GM12878 (cell line): ENCODE measurements around the gene TTLL8. TPM values are rescaled to one million over a fixed set of nuclear protein-coding genes. Genes with fewer than 3 reads are reported as not detected.

Source experiments
- ATAC-seq: fragments of 200-7000 bp; cut with Tn5 transposase; 3 replicates; pipeline ENCODE4 v1.9.1; 2020; ENCODE audit warnings: mild to moderate bottlenecking, moderate library complexity
- BruUV-seq: library from RNA; stranded (reverse); fragments of 400-500 nt; replicated peaks from 2 replicates; lab custom pipeline; 2021; lab: Mats Ljungman, UMichigan
- CTCF ChIA-PET: fragments of 300-600 bp; sonication (Branson Sonifier 250); formaldehyde crosslinking; extraction: SDS; loops from one replicate; lab custom pipeline; 2021; ENCODE audit warnings: inconsistent platforms; lab: Yijun Ruan, JAX
- POLR2A ChIA-PET: fragments of 350-600 bp; formaldehyde crosslinking; extraction: SDS; loops from one replicate; lab custom pipeline; 2021; ENCODE audit warnings: inconsistent platforms; lab: Charles Lee
- RAD21 ChIA-PET: fragments of 300-600 bp; sonication (Branson Sonifier 250); formaldehyde crosslinking; loops from one replicate; lab custom pipeline; 2023; ENCODE audit warnings: antibody characterized with exemption; ENCODE audit not compliant: unreplicated experiment; lab: Charles Lee
- SMC1A ChIA-PET: fragments of 300-600 bp; sonication (Branson Sonifier 250); formaldehyde crosslinking; loops from one replicate; lab custom pipeline; 2023; ENCODE audit not compliant: unreplicated experiment, uncharacterized antibody; lab: Charles Lee
- DNase-seq: peaks from one replicate; pipeline ENCODE4 v3.0.0-alpha.2; 2011; ENCODE audit warnings: low read depth, low spot score
- FAIRE-seq: peaks from 3 replicates; lab custom pipeline; 2011; peaks lifted over from hg19 to GRCh38; lab: Jason Lieb, UNC
- H2AFZ ChIP-seq: 2 replicates; pipeline ENCODE4 v1.6.0; 2011; ENCODE audit warnings: low read depth, low read length, control low read depth; ENCODE audit not compliant: control insufficient read depth
- H3K27ac ChIP-seq: 2 replicates; pipeline ENCODE4 v1.5.1; 2011; ENCODE audit warnings: control low read depth; ENCODE audit not compliant: control insufficient read depth, insufficient read depth
- H3K27me3 ChIP-seq, 2 experiments: replicated peaks in 1 of 2; 2 replicates each; pipeline versions ENCODE4 v1.6.0 to v1.6.1; 2011; ENCODE audit warnings: low read length in 1 of 2; ENCODE audit not compliant: control insufficient read depth in 2 of 2, insufficient read depth in 2 of 2
- H3K36me3 ChIP-seq, 2 experiments: 2 replicates each; pipeline ENCODE4 v1.5.1; 2011; ENCODE audit warnings: low read length in 1 of 2; ENCODE audit not compliant: control insufficient read depth in 2 of 2, insufficient read depth in 2 of 2
- H3K4me1 ChIP-seq: 2 replicates; pipeline ENCODE4 v1.6.1; 2011; ENCODE audit warnings: mild to moderate bottlenecking, low read length, moderate library complexity, mixed read lengths; ENCODE audit not compliant: control insufficient read depth, insufficient read depth
- H3K4me2 ChIP-seq: 2 replicates; pipeline ENCODE4 v1.6.0; 2011; ENCODE audit warnings: control low read depth; ENCODE audit not compliant: control insufficient read depth, insufficient read depth
- H3K4me3 ChIP-seq: fragments of 200-600 bp; sonication (generic); 2 replicates; pipeline ENCODE4 v1.5.1; 2016
- H3K79me2 ChIP-seq: 2 replicates; pipeline ENCODE4 v1.6.0; 2011; ENCODE audit warnings: low read length; ENCODE audit not compliant: control insufficient read depth, insufficient read depth
- H3K9ac ChIP-seq: 2 replicates; pipeline ENCODE4 v1.8.0; 2011; ENCODE audit warnings: low read length, control low read depth, mixed read lengths; ENCODE audit not compliant: control insufficient read depth, insufficient read depth
- H3K9me3 ChIP-seq: replicated peaks from 3 replicates; pipeline ENCODE4 v1.5.1; 2011; ENCODE audit warnings: mild to moderate bottlenecking, low read length; ENCODE audit not compliant: control insufficient read depth, insufficient read depth
- H4K20me1 ChIP-seq: 2 replicates; pipeline ENCODE4 v1.6.0; 2011; ENCODE audit not compliant: control insufficient read depth, insufficient read depth
- BHLHE40 ChIP-seq, 2 experiments: fragments of 450-650 bp in 1 of 2; IDR thresholded peaks; 2 replicates each; pipeline ENCODE4 v1.6.1; 2011 to 2017; ENCODE audit warnings: low read depth in 2 of 2, borderline replicate concordance in 1 of 2, improper control_type of control experiment in 1 of 2, low read length in 1 of 2, mild to moderate bottlenecking in 1 of 2
- E2F8 ChIP-seq: fragments of 450-650 bp; IDR thresholded peaks from 2 replicates; pipeline ENCODE4 v1.6.1; 2018; ENCODE audit warnings: mild to moderate bottlenecking, low read depth, moderate library complexity; ENCODE audit not compliant: partially characterized antibody
- ELK1 ChIP-seq: IDR thresholded peaks from 2 replicates; pipeline ENCODE4 v1.6.1; 2012; ENCODE audit warnings: low read depth, low read length, improper control_type of control experiment
- JUNB ChIP-seq: IDR thresholded peaks from 2 replicates; pipeline ENCODE4 v1.6.1; 2016; ENCODE audit warnings: antibody characterized with exemption, mild to moderate bottlenecking
- MEF2B ChIP-seq: fragments of 450-650 bp; IDR thresholded peaks from 2 replicates; pipeline ENCODE4 v1.6.1; 2018; ENCODE audit warnings: mild to moderate bottlenecking, moderate library complexity; ENCODE audit not compliant: partially characterized antibody, poor library complexity, severe bottlenecking
- RFX5 ChIP-seq: IDR thresholded peaks from 2 replicates; pipeline ENCODE4 v1.6.1; 2011; ENCODE audit warnings: low read depth, low read length, improper control_type of control experiment
- USF2 ChIP-seq: IDR thresholded peaks from 2 replicates; pipeline ENCODE4 v1.6.1; 2011; ENCODE audit warnings: low read depth, low read length, improper control_type of control experiment, borderline replicate concordance
- ZNF592 ChIP-seq: fragments of 450-650 bp; IDR thresholded peaks from 2 replicates; pipeline ENCODE4 v1.6.1; 2017; ENCODE audit warnings: mild to moderate bottlenecking, moderate library complexity
- WGBS: methylation state at CpG from one replicate; pipeline ENCODE4 v1.1.6; 2016; ENCODE audit warnings: low lambda C conversion rate; ENCODE audit not compliant: insufficient replicate concordance, insufficient coverage; ENCODE audit errors: missing lambda C conversion rate; 5-methylcytosine and 5-hydroxymethylcytosine counted together
- in situ Hi-C: fragments of 300-500 bp; cut with MboI; formaldehyde crosslinking; loops from 9 replicates; pipeline ENCODE4 v1.14.3; 2018; ENCODE audit warnings: mixed read lengths
- intact Hi-C: fragments of 100-400 bp; cut with micrococcal nuclease; formaldehyde crosslinking; loops from one replicate; pipeline ENCODE4 v1.14.2; 2022; ENCODE audit not compliant: unreplicated experiment
- polyA plus RNA-seq, 11 experiments: library from polyadenylated mRNA; depleted of rRNA in 4 of 11; unstranded in 6 of 11; stranded (reverse) in 5 of 11; fragments of >200 nt; fragmentation: Nextera tagmentation in 4 of 11; fragmentation: Illumina TruSeq in 1 of 11; extraction: Ambion mirVana in 4 of 11; extraction: Trizol in 1 of 11; gene quantifications; 1 replicate in 1 of 11; 2 replicates in 10 of 11; pipeline versions ENCODE4 v1.2.1 to v1.2.3, GENCODE V29; 2011 to 2016; ENCODE audit warnings: inconsistent platforms in 2 of 11, missing spikeins in 2 of 11, low read depth in 1 of 11
- total RNA-seq, 4 experiments: library from RNA; depleted of rRNA in 3 of 4; stranded (reverse); fragments of >200 nt in 3 of 4; fragmentation: Illumina TruSeq in 1 of 4; extraction: Trizol in 1 of 4; gene quantifications; 2 replicates each; pipeline versions ENCODE4 v1.2.1 to v1.2.3, GENCODE V29; 2013 to 2021

Gene TTLL8
- total and polyA plus RNA-seq, 10 of the 15 experiments (the other 5 are each of a cell fraction or from before 2014, with no cell fraction given) = not detected

- no peak for TF ChIP-seq ZNF592
These were observed 78.4 kb downstream of the TTLL8 start (continued) for GRCh38 chr22:49979587-49980264.

GRCh38 chr22:49977578-49977977 is 80.5 kb downstream of the TTLL8 start:
- RAD21 ChIA-PET = interaction anchor here (0.9 to 1.4 kb wide), 3 partner anchors 12 to 53 kb away, joined by 3 to 7 read pairs (median 4); no protein-coding TSS in a partner anchor
- SMC1A ChIA-PET = interaction anchor here (1.2 to 1.8 kb wide), 2 partner anchors 9 to 27 kb away, joined by 3 to 5 read pairs; no protein-coding TSS in a partner anchor
- WGBS = 55% methylated on average over 14 of the region's 14 CpGs
- no peak overlapping the region for H3K4me2 ChIP-seq
- no peak for DNase-seq
- H3K9me3 ChIP-seq = peaks cover 1% of the 10 kb centered on the region; the same call in 2 of the 3 replicates
- CTCF ChIA-PET = interaction anchor here (0.8 to 2.5 kb wide), 5 partner anchors 11 to 46 kb away, joined by 3 to 7 read pairs (median 4); no protein-coding TSS in a partner anchor
- H3K79me2 ChIP-seq = peaks cover 3% of the 10 kb centered on the region; the same call in 1 of the 2 replicates
- H3K27ac ChIP-seq = no peak overlapping the region
- H3K4me3 ChIP-seq = no peak overlapping the region
- H3K27me3 ChIP-seq = no peaks in the 10 kb centered on the region
- in situ Hi-C loops = no loop called here
- POLR2A ChIA-PET = interaction anchor here (1.8 kb wide), 1 partner anchor 10 kb away, joined by 6 read pairs; no protein-coding TSS in a partner anchor
- FAIRE-seq = no peak
- BruUV-seq = no TSS peak
- H3K9ac ChIP-seq = no peak overlapping the region
- peaks cover 13% of the 10 kb centered on the region for H3K4me1 ChIP-seq
- H2AFZ ChIP-seq = no peak overlapping the region
- TF ChIP-seq RFX5 (no peak), USF2 (no peak), MEF2B (peak; percentile 49), E2F8 (no peak), BHLHE40 (IDR thresholded peaks at IDR 0.05; ENCODE audit: borderline replicate concordance in 1 of 2, low read depth in 2 of 2, low read length in 1 of 2) (peak; percentile 83 to 86), JUNB (no peak), ELK1 (no peak)
- H4K20me1 ChIP-seq = no peaks in the 10 kb centered on the region
- intact Hi-C loops = no loop called here
- H3K36me3 ChIP-seq = no peaks in the 10 kb centered on the region
- ATAC-seq = no peak
